Activated T-helper 17 cell treated with anti-CD3 and anti-CD28 coated beads, Interleukin-2, amount 50 U/mL, for 72 hours (primary cell): ENCODE data around the gene ACOXL. TPM values are rescaled to one million over a fixed set of nuclear protein-coding genes. Genes with fewer than 3 reads are reported as not detected.

Experiments
- ATAC-seq: fragments of 150-1000 bp; cut with Tn5 transposase; replicated peaks from 2 replicates; pipeline ENCODE4 v1.10.0; 2021; ENCODE audit warnings: mild to moderate bottlenecking, moderate library complexity
- H3K27ac Mint-ChIP-seq: one replicate; pipeline ENCODE4 v1.8.0; 2022; ENCODE audit warnings: mixed read lengths
- H3K27me3 Mint-ChIP-seq: one replicate; pipeline ENCODE4 v1.8.0; 2022; ENCODE audit warnings: mixed read lengths
- H3K36me3 Mint-ChIP-seq: one replicate; pipeline ENCODE4 v1.8.0; 2022; ENCODE audit warnings: low read depth, mild to moderate bottlenecking, mixed read lengths
- H3K4me1 Mint-ChIP-seq: one replicate; pipeline ENCODE4 v1.8.0; 2022; ENCODE audit warnings: mixed read lengths
- H3K4me3 Mint-ChIP-seq: one replicate; pipeline ENCODE4 v1.8.0; 2022; ENCODE audit warnings: mild to moderate bottlenecking, mixed read lengths
- H3K9me3 Mint-ChIP-seq: one replicate; pipeline ENCODE4 v1.8.0; 2022; ENCODE audit warnings: mixed read lengths
- total RNA-seq, 2 donors: library from RNA; stranded (reverse); gene quantifications; one replicate each; pipeline ENCODE4 v1.2.3, GENCODE V29; 2022

Gene ACOXL
- total RNA-seq, 2 donors from 2014 or later: 0.34 TPM; not detected in 1

GRCh38 chr2:111118481-111118980, 386.2 kb downstream of the ACOXL start:
- Mint-ChIP-seq H3K27ac (peak overlapping the region; percentile 63), H3K36me3 (peaks cover 22% of the 10 kb centered on the region), H3K4me3 (peak overlapping the region; percentile 90), H3K4me1 (peaks cover 28% of the 10 kb centered on the region), H3K27me3 (peaks cover 19% of the 10 kb centered on the region), H3K9me3 (no peaks in the 10 kb centered on the region)
- no peak for ATAC-seq

GRCh38 chr2:111118981-111119821, 386.8 kb downstream of the ACOXL start:
- no peaks in the 10 kb centered on the region for H3K9me3 Mint-ChIP-seq
- peaks cover 12% of the 10 kb centered on the region for H3K27me3 Mint-ChIP-seq
- peak overlapping the region; percentile 90 for H3K4me3 Mint-ChIP-seq
- no peak for ATAC-seq
- peaks cover 29% of the 10 kb centered on the region for H3K36me3 Mint-ChIP-seq
- H3K27ac Mint-ChIP-seq: peak overlapping the region; percentile 63
- H3K4me1 Mint-ChIP-seq: peaks cover 28% of the 10 kb centered on the region

GRCh38 chr2:111119822-111120252, 387.5 kb downstream of the ACOXL start:
- Mint-ChIP-seq H3K27ac (peak overlapping the region; percentile 17), H3K27me3 (peaks cover 9% of the 10 kb centered on the region)
- ATAC-seq: no peak

GRCh38 chr2:111120253-111121027, 388.1 kb downstream of the ACOXL start, which contains the start of gene BCL2L11:
BCL2L11 (plus strand) TSS chr2:111120914; CDS start chr2:111123746, 2,832 bp downstream.
- peak within 1 kb of the TSS; percentile 88 for H3K27ac Mint-ChIP-seq
- ATAC-seq: peak; percentile 55
- H3K4me3 Mint-ChIP-seq: peak within 1 kb of the TSS; percentile 91
- no peaks in the 10 kb centered on the region for H3K9me3 Mint-ChIP-seq
- peaks cover 9% of the 10 kb centered on the region for H3K27me3 Mint-ChIP-seq
- peaks cover 28% of the 10 kb centered on the region for H3K4me1 Mint-ChIP-seq
- H3K36me3 Mint-ChIP-seq: peaks cover 41% of the 10 kb centered on the region

More at GRCh38 chr2:111119822-111120252, 387.5 kb downstream of the ACOXL start:
- Mint-ChIP-seq H3K9me3 (no peaks in the 10 kb centered on the region), H3K4me1 (peaks cover 28% of the 10 kb centered on the region), H3K36me3 (peaks cover 35% of the 10 kb centered on the region), H3K4me3 (peak overlapping the region; percentile 90)

- Mint-ChIP-seq H3K4me1 (peaks cover 28% of the 10 kb centered on the region), H3K27ac (peak overlapping the region; percentile 88), H3K4me3 (peak overlapping the region; percentile 91), H3K27me3 (peaks cover 9% of the 10 kb centered on the region), H3K9me3 (no peaks in the 10 kb centered on the region), H3K36me3 (peaks cover 49% of the 10 kb centered on the region)
- ATAC-seq: peak; percentile 4
These were observed 388.9 kb downstream of the ACOXL start for GRCh38 chr2:111121028-111121827.

GRCh38 chr2:111121828-111122630, 389.7 kb downstream of the ACOXL start:
- H3K36me3 Mint-ChIP-seq: peaks cover 57% of the 10 kb centered on the region
- H3K27ac Mint-ChIP-seq: peak overlapping the region; percentile 88
- H3K4me3 Mint-ChIP-seq: peak overlapping the region; percentile 91
- peak; percentile 63 for ATAC-seq
- H3K4me1 Mint-ChIP-seq: peaks cover 27% of the 10 kb centered on the region
- no peaks in the 10 kb centered on the region for H3K9me3 Mint-ChIP-seq
- H3K27me3 Mint-ChIP-seq: peaks cover 7% of the 10 kb centered on the region

GRCh38 chr2:111122631-111123421, 390.5 kb downstream of the ACOXL start:
- peaks cover 5% of the 10 kb centered on the region for H3K27me3 Mint-ChIP-seq
- ATAC-seq: peak; percentile 10
- H3K9me3 Mint-ChIP-seq: no peaks in the 10 kb centered on the region
- peak overlapping the region; percentile 91 for H3K4me3 Mint-ChIP-seq
- H3K27ac Mint-ChIP-seq: no peak overlapping the region
- peaks cover 23% of the 10 kb centered on the region for H3K4me1 Mint-ChIP-seq
- H3K36me3 Mint-ChIP-seq: peaks cover 65% of the 10 kb centered on the region

GRCh38 chr2:111123751-111124150, 391.4 kb downstream of the ACOXL start:
- peaks cover 74% of the 10 kb centered on the region for H3K36me3 Mint-ChIP-seq
- ATAC-seq: no peak
- no peaks in the 10 kb centered on the region for H3K27me3 Mint-ChIP-seq
- H3K4me1 Mint-ChIP-seq: peaks cover 14% of the 10 kb centered on the region
- no peak overlapping the region for H3K27ac Mint-ChIP-seq
- peak overlapping the region; percentile 83 for H3K4me3 Mint-ChIP-seq
- no peaks in the 10 kb centered on the region for H3K9me3 Mint-ChIP-seq

GRCh38 chr2:111126581-111126980, 394.2 kb downstream of the ACOXL start:
- Mint-ChIP-seq H3K36me3 (peaks cover 95% of the 10 kb centered on the region), H3K27ac (no peak overlapping the region), H3K9me3 (no peaks in the 10 kb centered on the region), H3K4me3 (no peak overlapping the region), H3K4me1 (peaks cover 12% of the 10 kb centered on the region), H3K27me3 (no peaks in the 10 kb centered on the region)
- ATAC-seq: no peak

DNA sequence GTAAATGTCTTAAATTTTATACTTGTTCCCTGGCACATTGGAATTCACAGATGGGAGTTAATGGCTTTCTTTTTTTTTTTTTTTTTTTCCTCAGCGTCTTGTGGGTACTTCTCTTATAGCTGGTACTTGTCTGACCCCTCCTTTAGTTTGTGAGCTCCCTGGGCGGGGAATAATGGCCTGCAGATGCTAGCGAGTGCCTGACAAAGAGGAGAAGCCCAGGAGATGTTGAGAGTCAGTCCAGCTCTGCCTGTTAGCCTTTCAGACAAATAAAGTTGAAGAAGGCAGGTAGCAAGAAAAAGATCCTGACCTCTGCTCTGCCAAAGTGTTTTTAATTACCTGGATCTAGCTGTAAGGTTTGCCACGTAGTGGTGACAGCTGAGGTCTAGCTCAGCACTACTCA, 395.0 kb downstream of the ACOXL start:
- peaks cover 12% of the 10 kb centered on the region for H3K4me1 Mint-ChIP-seq
- no peak overlapping the region for H3K27ac Mint-ChIP-seq
- H3K9me3 Mint-ChIP-seq: no peaks in the 10 kb centered on the region
- ATAC-seq: no peak
- H3K36me3 Mint-ChIP-seq: peaks cover 96% of the 10 kb centered on the region
- no peaks in the 10 kb centered on the region for H3K27me3 Mint-ChIP-seq
- H3K4me3 Mint-ChIP-seq: no peak overlapping the region

DNA sequence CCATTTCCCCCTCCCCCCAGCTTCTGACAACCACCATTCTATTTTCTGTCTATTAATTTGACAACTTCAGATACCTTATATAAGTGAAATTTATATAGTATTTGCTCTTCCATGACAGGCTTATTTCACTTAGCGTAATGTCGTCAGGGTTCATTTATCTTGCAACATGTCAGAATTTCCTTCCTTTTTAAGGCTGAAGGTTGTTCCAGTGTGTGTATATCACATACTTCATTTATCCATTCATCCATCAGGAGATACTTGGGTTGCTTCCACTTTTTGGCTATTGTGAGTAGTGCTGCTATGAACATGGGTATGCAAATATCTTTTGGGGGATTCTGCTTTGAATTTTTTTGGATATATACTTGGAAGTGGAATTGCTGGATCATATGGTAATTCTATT, 395.7 kb downstream of the ACOXL start:
- Mint-ChIP-seq H3K36me3 (peaks cover 97% of the 10 kb centered on the region), H3K27ac (no peak overlapping the region), H3K27me3 (no peaks in the 10 kb centered on the region), H3K9me3 (no peaks in the 10 kb centered on the region), H3K4me3 (no peak overlapping the region), H3K4me1 (peaks cover 12% of the 10 kb centered on the region)
- no peak for ATAC-seq

DNA sequence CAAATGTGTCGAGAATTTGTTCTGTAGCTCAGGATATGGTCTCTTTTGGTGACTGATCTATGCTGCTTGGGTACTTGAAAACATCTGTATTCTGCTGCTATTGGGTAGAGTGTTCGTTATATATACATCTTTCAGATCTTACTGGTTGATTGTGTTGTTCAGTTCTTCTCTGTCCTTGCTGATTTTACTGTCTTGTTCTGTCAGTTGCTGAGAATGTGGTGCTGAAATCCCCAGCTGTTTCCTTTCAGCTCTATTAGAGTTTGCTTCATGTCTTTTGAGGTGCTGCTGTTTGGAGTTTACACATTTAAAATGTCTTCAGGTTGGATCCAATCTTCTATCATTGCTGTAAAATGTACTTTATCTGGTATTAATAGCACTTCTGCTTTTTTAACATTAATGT, 401.2 kb downstream of the ACOXL start:
- H3K4me1 Mint-ChIP-seq: peaks cover 10% of the 10 kb centered on the region
- H3K27ac Mint-ChIP-seq: no peak overlapping the region
- H3K4me3 Mint-ChIP-seq: no peak overlapping the region
- peaks cover 95% of the 10 kb centered on the region for H3K36me3 Mint-ChIP-seq
- no peaks in the 10 kb centered on the region for H3K27me3 Mint-ChIP-seq
- H3K9me3 Mint-ChIP-seq: no peaks in the 10 kb centered on the region
- no peak for ATAC-seq

DNA sequence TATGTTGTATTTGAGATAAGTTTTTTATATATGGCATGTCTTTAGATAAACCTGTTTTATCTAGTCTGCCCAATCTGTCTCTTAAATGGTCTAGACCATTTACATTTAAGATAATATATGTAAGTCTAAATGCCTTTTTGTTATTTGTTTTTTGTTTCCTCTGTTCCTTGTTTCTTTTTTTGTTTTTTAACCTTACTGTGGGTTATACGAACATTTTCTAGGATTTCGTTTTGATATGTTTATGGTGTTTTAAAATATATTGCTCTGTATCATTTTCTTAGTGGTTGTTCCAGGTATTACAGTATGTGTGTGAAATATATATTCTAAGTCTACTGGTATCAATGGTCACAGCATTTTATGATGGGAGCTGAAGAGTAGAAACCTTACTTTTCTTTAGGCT, 401.7 kb downstream of the ACOXL start:
- Mint-ChIP-seq H3K36me3 (peaks cover 95% of the 10 kb centered on the region), H3K4me3 (no peak overlapping the region), H3K27ac (no peak overlapping the region), H3K27me3 (no peaks in the 10 kb centered on the region), H3K9me3 (no peaks in the 10 kb centered on the region), H3K4me1 (peaks cover 10% of the 10 kb centered on the region)
- no peak for ATAC-seq
